NCI-H1417 (cell line): ENCODE results near the gene ARSG.

Experiments
- DNase-seq, 3 experiments: peaks; one replicate each; lab custom pipeline; 2025; lab: John Stamatoyannopoulos, UW

ARSG gene

GRCh38 chr17:68452724-68453290, 161.5 kb downstream of the ARSG start:
- peak in 2 of 3 experiments; percentile 3 to 26 for DNase-seq

GRCh38 chr17:68453991-68454665, 162.8 kb downstream of the ARSG start:
- DNase-seq, result no peak

DNA sequence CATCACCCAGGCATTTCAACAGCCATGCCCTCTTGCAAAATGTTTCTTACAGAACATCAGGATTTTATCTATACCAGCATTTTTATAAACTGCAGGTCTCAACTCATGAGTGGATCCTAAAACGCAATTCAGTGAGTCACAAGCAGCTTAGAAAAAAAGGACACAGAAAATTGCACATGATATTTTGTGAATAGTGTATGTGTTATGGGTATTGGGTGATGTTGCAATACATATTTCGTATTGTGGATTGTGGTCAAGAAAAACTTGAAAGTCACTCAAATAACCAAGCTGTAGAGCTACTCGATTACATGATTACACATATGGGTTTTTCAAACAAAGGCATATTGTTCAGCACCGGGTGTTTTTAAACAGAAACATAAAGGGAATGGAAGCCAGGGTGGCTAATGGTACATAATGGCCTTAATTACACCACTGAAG, 164.6 kb downstream of the ARSG start:
- peak in 1 of 3 experiments; percentile 95 for DNase-seq

DNA sequence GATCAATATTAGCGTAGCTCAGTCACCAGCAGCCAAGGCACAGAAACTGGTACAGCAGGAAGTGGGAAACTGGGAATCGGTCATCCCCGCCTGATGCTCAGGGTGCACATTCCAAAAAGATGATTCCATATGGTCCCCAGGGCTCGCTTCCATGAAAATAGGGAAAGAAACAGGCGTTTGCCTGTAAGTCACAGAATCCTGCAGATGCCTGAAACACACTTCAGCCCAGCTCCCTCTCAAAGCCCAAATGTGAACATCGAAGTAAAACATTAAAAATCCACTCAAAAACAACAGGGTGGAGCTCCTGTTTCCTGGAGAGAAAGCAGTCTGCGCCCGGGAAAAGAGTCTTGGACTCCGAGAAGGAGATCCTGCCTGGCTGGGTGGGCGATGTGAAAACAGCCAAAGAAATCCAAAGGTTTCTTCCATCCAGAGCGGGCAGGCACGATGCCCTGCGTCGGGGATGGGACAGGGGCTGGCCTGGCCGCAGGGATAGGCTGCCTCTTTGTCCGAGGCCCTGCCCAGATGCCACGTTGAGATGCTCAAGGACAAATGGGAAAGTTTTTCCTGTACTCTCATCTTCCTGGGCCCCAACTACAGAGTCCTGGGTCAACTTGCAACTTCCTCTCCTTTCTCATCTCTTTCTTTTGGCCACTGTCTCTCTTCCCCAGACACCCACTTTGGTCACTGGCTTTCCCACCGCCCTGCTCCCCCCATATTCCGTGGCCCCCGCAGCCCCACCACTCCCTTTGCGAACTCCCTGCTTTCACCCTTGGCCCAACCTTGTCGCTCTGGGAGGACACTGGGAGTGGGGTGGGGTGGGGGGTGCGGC, 165.3 kb downstream of the ARSG start:
- peak in 1 of 3 experiments; percentile 78 for DNase-seq

DNA sequence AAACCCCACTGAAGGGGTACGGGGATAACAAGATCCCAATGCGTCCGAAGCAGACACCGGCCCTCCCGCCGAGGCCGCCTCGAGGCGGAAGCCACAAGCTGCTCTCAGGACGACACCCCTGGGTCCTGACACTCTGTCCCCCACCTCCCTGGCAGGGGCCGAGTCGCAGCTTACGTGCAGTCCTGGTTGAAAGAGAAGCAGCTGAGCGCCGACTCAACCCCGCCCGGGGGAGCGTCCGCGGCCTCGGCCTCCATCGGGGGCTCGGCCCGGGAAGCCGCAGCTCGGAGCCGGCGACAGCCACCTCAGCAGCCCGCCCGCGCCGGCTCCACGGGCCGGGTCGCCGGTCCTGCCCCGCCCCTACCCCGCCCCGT, 165.9 kb downstream of the ARSG start, which contains the start of gene WIPI1:
Gene WIPI1, minus strand, starts transcription at position 329 of the 371 bp plus-strand sequence. Its CDS starts 75 bp downstream, at position 254.
- peak in 2 of 3 experiments; percentile 79 to 81 for DNase-seq

DNA sequence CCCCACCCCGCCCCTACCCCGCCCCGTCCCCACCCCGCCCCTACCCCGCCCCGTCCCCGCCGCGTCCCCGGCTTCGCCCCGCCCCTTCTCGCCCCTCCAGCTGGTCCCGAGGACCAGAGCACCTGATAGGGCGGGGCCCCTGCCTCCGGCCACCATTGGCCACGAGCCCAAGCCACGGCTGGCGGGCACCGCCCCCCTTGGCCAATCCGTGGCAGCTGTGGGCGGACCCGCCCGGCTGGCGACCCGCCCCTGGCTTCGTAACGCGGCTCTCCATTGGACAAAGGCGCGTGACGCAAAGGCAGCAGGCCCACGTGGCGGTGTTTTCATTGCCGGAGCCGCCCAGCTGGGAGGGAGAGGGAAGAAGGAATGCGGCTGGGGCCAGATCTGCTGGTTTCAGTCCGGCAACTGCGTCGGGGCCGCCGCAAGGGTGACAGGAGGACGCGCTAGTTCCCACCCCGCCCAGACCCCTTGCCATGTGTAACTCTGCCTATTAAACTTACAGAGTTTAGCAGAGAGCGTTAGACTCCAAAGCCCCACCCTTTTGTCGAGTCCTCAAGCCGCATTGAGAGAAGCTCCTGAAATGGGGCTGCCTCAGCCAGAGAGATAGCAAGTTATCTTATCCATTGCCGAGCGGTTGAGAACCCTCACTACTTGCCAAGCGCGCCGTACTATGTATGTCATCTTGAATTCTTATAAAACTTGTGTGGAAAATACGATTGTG, 166.4 kb downstream of the ARSG start:
- peak; percentile 98 to 99 (median 99) for DNase-seq

GRCh38 chr17:68458260-68459036, 167.2 kb downstream of the ARSG start:
- no peak for DNase-seq

DNA sequence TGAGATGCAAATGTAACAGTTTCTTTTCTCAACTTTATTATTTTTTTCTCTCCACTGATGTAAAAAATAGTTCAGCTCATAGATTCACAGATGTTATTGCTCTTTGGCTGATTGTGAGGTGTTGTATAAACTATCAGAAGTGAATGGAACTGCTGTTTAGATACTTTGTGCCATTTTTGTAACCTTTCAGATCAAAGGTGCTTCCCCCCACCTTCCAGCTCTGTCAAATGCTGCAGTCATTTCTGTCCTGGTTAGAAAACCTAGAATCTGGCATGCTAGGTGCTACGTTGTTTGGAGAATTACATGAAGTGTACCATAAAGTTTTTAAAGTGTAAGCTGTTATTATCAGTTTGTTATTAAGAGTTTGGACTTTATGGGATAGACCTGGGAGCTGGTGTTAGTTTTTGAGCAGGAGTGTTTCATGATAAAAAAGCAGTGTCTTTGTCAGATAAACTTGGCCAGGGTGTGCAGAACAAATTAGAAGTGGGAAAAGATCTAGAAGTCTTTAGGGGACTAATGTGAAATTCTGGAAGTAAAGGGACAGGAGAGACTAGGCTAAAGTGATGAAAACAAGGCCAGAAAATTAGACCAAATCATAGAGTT, 167.8 kb downstream of the ARSG start:
- DNase-seq, result no peak

DNA sequence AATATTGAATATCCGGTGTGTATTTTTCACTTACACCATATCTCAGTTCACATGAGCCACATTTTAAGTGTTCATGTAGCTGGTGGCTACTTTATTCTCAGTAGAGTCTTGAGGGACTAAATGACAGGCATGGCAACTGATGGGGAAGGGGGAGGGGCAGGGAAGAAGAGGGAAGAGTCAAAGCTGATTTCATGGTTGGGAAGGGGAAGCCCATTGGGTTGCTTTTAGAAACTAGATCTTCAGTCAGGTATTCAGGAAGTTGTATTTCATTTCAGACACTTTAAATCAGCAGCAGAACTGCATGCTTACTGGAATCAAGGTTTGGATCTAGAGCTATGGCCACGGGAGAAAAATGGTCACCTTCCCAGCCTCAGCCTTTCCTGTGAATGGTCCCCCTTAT, 168.9 kb downstream of the ARSG start:
- peak in 1 of 3 experiments; percentile 27 for DNase-seq

- peak in 1 of 3 experiments; percentile 49 for DNase-seq
Measured at GRCh38 chr17:68460715-68461114, 169.4 kb downstream of the ARSG start.

DNA sequence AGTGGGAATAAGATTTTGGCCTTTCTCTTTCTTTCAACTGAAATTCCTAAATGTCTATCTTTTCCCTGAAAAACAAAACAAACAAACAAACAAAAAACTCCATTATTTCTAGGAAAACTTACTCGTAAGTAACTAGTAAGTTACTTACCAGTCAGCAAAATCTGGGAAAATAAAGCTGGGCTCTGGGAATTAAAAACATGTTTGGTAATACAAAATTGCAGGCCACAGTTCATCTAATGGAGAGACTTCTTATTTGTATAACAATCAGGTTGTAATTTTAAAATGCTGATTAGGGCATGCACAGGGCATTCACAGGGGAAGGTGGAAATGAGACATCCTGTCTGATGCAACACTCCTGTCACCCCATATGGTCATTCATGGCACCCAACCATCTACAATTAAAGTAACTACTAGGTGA, 169.8 kb downstream of the ARSG start:
- peak in 2 of 3 experiments; percentile 44 to 78 for DNase-seq

- peak in 2 of 3 experiments; percentile 48 to 78 for DNase-seq
Measured at GRCh38 chr17:68461589-68461988, 170.3 kb downstream of the ARSG start.

DNA sequence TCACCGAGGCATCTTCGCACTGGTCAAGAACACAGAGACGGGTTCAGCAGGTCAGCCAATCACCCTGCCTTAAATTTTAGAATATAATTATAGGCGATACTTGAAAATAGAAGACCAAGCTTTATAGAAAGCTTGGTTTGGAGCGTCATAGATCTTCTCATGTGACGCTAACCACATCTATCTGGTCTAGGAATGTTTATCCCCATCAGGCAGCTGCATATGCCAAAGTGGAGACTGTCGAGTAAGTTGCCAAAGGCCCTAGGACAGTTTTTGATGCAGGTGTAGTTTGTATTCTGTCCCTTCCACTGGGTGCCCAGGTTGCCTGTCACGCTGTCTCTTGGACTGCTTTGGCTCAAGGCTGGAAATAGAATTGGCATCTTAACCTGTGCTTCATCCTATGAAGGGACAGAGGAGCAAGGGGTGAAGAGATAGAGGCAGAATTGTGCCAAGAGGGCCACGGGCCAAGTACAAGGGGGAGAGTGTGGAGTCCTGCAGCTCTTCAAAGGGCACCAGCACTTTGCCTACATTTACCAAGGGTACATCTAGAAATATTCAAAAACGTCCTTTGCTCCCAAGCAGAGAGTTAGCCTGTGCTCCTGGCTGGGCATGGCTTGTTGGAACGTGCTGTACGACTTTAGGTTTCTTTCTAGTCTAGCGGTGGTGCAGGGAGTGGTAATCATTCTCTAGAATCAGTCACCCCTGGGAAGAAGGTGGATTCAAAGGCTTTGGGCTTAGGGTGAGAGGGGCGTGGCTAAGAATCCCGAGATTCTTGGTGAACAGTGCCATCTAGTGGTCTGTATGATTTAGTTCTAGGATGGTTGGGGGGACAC, 171.3 kb downstream of the ARSG start:
- peak; percentile 74 to 93 (median 89) for DNase-seq

GRCh38 chr17:68463211-68464019, 172.1 kb downstream of the ARSG start:
- DNase-seq, result no peak

DNA sequence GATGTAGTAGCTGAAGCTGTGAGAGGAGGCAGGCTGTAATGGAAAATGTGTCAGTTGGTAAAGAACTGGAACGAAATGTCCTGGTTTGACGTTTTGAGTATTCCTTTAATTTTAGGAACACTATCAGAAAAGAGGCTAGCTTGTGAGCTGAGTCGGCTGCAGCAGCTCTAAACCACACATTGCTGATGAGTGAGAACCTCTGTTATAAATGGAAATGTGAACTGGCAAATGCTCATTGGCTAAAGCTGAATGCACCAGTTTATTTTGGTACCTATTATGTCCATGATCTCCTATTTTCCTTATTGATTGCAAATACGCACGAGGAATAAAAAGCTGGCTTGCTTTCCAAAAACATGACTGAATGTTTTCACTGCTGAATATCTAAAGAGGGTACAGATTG, 177.0 kb downstream of the ARSG start:
- DNase-seq, result no peak

DNA sequence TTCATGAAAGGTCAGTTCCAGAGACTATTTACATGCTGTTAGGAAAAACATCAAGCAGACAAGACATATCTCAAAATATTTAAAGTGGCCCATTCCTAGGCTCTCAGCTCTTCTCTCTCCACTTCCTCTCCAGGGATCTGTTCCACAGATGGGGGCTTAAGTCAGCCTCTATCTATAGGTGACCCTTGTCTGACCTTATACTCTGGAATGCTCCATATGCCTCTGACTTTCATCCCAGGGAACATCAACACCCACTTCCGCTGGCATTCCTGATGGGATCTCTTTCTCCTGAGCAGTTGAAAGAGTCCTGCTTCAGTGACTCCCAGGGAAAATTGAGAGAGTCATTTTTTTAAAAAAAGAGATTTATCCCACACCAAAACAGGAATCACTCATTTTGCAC, 177.5 kb downstream of the ARSG start:
- DNase-seq, result no peak
